PC-9 (cell line): ENCODE data around the gene TNS1. TPM values are rescaled to one million over a fixed set of nuclear protein-coding genes. Genes with fewer than 3 reads are reported as not detected.
"Not testable (repeated sequence)": the region's sequence is repeated elsewhere in the genome, so short reads cannot be mapped to it uniquely, and the experiment has no call there.

Source experiments
- BruUV-seq: library from RNA; stranded (reverse); fragments of 400-500 nt; replicated peaks from 2 replicates; lab custom pipeline; 2021; lab: Mats Ljungman, UMichigan
- CTCF ChIA-PET: fragments of 300-600 bp; sonication (Branson Sonifier 250); formaldehyde crosslinking; loops from one replicate; lab custom pipeline; 2022; ENCODE audit warnings: antibody characterized with exemption; lab: Charles Lee
- POLR2A ChIA-PET: fragments of 300-600 bp; sonication (Branson Sonifier 250); formaldehyde crosslinking; loops from one replicate; lab custom pipeline; 2022; ENCODE audit warnings: antibody characterized with exemption; ENCODE audit not compliant: unreplicated experiment; lab: Charles Lee
- DNase-seq, 2 experiments: peaks; one replicate each; pipeline versions ENCODE4 v3.0.0 to v3.0.0-alpha.2; 2015 to 2022; ENCODE audit warnings: mixed read lengths in 1 of 2
- H2AFZ ChIP-seq: fragments of 200-600 bp; sonication (generic); 2 replicates; pipeline ENCODE4 v1.8.1; 2017; ENCODE audit warnings: antibody characterized with exemption
- H3F3A ChIP-seq: fragments of 200-600 bp; sonication (generic); 2 replicates; pipeline ENCODE4 v1.8.1; 2017; ENCODE audit warnings: antibody characterized with exemption, mild to moderate bottlenecking, low read depth; ENCODE audit not compliant: insufficient read depth
- H3K27ac ChIP-seq: fragments of 200-600 bp; sonication (generic); 2 replicates; pipeline ENCODE4 v1.6.1; 2016; ENCODE audit warnings: mixed run types
- H3K27me3 ChIP-seq: fragments of 200-600 bp; sonication (generic); 2 replicates; pipeline ENCODE4 v1.6.1; 2016; ENCODE audit warnings: low read depth, mixed run types; ENCODE audit not compliant: insufficient read depth
- H3K36me3 ChIP-seq: fragments of 200-600 bp; sonication (generic); 2 replicates; pipeline ENCODE4 v1.6.1; 2016; ENCODE audit warnings: low read depth, mixed run types
- H3K4me1 ChIP-seq: fragments of 200-600 bp; sonication (generic); replicated peaks from 2 replicates; pipeline ENCODE4 v1.6.1; 2016; ENCODE audit warnings: mixed run types; ENCODE audit not compliant: insufficient read depth
- H3K4me2 ChIP-seq: fragments of 200-600 bp; sonication (generic); 2 replicates; pipeline ENCODE4 v1.6.1; 2017; ENCODE audit warnings: mixed run types
- H3K4me3 ChIP-seq: fragments of 200-600 bp; sonication (generic); 2 replicates; pipeline ENCODE4 v1.6.1; 2016; ENCODE audit warnings: mixed run types
- H3K79me2 ChIP-seq: fragments of 200-600 bp; sonication (generic); 2 replicates; pipeline ENCODE4 v1.6.1; 2017; ENCODE audit warnings: low read depth, mixed run types
- H3K9me2 ChIP-seq: fragments of 200-600 bp; sonication (generic); 2 replicates; pipeline ENCODE4 v1.8.1; 2017; ENCODE audit warnings: mild to moderate bottlenecking; ENCODE audit not compliant: insufficient read depth
- H3K9me3 ChIP-seq: fragments of 200-600 bp; sonication (generic); 2 replicates; pipeline ENCODE4 v1.8.1; 2016; ENCODE audit warnings: low read depth; ENCODE audit not compliant: insufficient read depth
- H4K20me1 ChIP-seq: fragments of 200-600 bp; sonication (generic); 2 replicates; pipeline ENCODE4 v1.8.1; 2017; ENCODE audit not compliant: insufficient read depth
- EZH2 ChIP-seq: fragments of 200-600 bp; sonication (generic); IDR thresholded peaks from 2 replicates; pipeline ENCODE4 v1.8.0; 2017; ENCODE audit warnings: antibody characterized with exemption, low read depth
- intact Hi-C: fragments of 100-400 bp; cut with micrococcal nuclease; formaldehyde crosslinking; loops from one replicate; pipeline ENCODE4 v1.10.0; 2022; ENCODE audit not compliant: unreplicated experiment
- total RNA-seq: library from RNA; stranded (reverse); gene quantifications from 2 replicates; pipeline ENCODE4 v1.2.3, GENCODE V29; 2021
- TF ChIP-seq, protein P1 (sequence below): fragments of 200-600 bp; sonication (generic); conservative IDR thresholded peaks from 2 replicates; pipeline ENCODE4 v1.6.1; 2017; ENCODE audit warnings: mixed run types, antibody characterized with exemption, mild to moderate bottlenecking, moderate library complexity

Gene TNS1
- total RNA-seq, 1 experiment from 2014 or later: 5.5 TPM

DNA sequence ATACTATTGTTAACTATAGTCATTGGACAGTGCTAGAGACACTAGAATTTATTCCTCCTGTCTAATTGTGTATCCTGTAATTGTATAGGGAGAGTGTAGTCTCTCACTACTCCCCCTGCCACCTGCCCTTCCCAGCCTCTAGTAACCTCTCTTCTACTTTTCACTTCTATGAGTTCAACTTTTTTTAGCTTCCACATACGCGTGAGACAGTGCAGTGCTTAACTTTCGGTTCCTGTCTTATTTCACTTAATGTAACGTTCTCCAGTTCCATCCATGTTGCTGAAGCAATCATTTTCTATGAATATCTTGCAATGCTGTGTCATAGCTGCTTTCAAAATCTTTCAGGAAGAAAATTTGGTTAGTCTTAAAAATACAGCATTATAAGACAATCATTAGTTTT is 43.4 kb upstream of the TNS1 start:
- Histone ChIP-seq H3K9me2 (no peaks in the 10 kb centered on the region), H3K36me3 (no peaks in the 10 kb centered on the region), H3K4me3 (no peak overlapping the region), H3K4me2 (no peak overlapping the region), H3K27ac (no peak overlapping the region), H3K9me3 (no peaks in the 10 kb centered on the region), H3K4me1 (no peaks in the 10 kb centered on the region), H2AFZ (no peak overlapping the region), H3K27me3 (peaks cover 22% of the 10 kb centered on the region), H3F3A (no peaks in the 10 kb centered on the region), H4K20me1 (no peaks in the 10 kb centered on the region), H3K79me2 (no peaks in the 10 kb centered on the region)
- CTCF ChIA-PET: interaction anchor here (0.6 kb wide), 1 partner anchor 27 kb away, joined by 6 read pairs; no protein-coding TSS in a partner anchor
- intact Hi-C loops: no loop called here
- POLR2A ChIA-PET: no interaction called here
- no peak for DNase-seq
- BruUV-seq: no TSS peak
- TF ChIP-seq EZH2: no peak

DNA sequence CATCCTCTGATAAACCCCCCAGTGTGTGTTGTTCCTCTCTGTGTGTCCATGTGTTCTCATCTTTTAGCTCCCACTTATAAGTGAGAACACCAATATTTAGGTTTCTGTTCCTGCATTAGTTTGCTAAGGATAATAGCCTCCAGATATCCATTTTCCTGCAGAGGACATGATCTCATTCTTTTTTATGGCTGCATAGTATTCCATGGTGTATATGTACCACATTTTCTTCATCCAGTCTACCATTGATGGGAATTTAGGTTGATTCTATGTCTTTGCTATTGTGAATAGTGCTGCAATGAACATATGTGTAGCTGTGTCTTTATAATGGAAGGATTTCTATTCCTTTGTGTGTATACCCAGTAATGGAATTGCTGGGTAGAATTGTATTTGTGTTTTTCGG is 41.8 kb upstream of the TNS1 start:
- H3K79me2 ChIP-seq, BruUV-seq, H3K4me3 ChIP-seq, H4K20me1 ChIP-seq, CTCF ChIA-PET, H3F3A ChIP-seq, H3K9me2 ChIP-seq, H3K9me3 ChIP-seq, H2AFZ ChIP-seq, intact Hi-C loops, H3K4me1 ChIP-seq, POLR2A ChIA-PET, H3K27ac ChIP-seq, H3K4me2 ChIP-seq, DNase-seq, H3K36me3 ChIP-seq: not testable (repeated sequence)
- H3K27me3 ChIP-seq: peaks cover 29% of the 10 kb centered on the region

DNA sequence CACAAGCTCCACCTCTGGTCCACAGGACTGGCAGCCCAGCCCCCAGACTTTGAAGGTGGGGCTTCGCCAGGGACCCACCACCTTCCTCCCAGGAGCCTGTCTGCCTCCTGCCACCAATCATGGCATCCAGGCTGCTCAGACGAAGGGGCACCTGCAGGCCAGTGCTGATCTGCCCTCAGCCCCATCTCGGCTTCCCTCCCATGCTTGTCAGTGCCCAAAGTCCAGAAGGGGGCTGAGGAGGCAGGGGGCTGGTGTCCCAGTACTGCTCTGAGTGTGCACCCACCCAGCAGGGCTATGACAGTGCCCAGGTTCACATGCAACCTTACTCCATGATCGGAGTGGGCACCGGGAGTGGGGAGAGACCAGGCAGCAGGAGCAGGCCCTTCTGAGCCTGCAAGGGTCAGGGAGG is 40.9 kb upstream of the TNS1 start:
- no peaks in the 10 kb centered on the region for H3K36me3 ChIP-seq
- no peak overlapping the region for H3K27ac ChIP-seq
- intact Hi-C loops: no loop called here
- BruUV-seq: no TSS peak
- no peak overlapping the region for H3K4me2 ChIP-seq
- no peak for DNase-seq
- TF ChIP-seq EZH2: no peak
- TF ChIP-seq, protein P1, sequence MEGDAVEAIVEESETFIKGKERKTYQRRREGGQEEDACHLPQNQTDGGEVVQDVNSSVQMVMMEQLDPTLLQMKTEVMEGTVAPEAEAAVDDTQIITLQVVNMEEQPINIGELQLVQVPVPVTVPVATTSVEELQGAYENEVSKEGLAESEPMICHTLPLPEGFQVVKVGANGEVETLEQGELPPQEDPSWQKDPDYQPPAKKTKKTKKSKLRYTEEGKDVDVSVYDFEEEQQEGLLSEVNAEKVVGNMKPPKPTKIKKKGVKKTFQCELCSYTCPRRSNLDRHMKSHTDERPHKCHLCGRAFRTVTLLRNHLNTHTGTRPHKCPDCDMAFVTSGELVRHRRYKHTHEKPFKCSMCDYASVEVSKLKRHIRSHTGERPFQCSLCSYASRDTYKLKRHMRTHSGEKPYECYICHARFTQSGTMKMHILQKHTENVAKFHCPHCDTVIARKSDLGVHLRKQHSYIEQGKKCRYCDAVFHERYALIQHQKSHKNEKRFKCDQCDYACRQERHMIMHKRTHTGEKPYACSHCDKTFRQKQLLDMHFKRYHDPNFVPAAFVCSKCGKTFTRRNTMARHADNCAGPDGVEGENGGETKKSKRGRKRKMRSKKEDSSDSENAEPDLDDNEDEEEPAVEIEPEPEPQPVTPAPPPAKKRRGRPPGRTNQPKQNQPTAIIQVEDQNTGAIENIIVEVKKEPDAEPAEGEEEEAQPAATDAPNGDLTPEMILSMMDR: no peak
- no peaks in the 10 kb centered on the region for H4K20me1 ChIP-seq
- no peak overlapping the region for H3K4me3 ChIP-seq
- H3F3A ChIP-seq: no peaks in the 10 kb centered on the region
- POLR2A ChIA-PET: no interaction called here
- H3K27me3 ChIP-seq: peaks cover 38% of the 10 kb centered on the region
- H3K9me2 ChIP-seq: no peaks in the 10 kb centered on the region
- H3K4me1 ChIP-seq: no peaks in the 10 kb centered on the region
- H2AFZ ChIP-seq: no peak overlapping the region
- no peaks in the 10 kb centered on the region for H3K9me3 ChIP-seq
- no peaks in the 10 kb centered on the region for H3K79me2 ChIP-seq
- CTCF ChIA-PET: no interaction called here

DNA sequence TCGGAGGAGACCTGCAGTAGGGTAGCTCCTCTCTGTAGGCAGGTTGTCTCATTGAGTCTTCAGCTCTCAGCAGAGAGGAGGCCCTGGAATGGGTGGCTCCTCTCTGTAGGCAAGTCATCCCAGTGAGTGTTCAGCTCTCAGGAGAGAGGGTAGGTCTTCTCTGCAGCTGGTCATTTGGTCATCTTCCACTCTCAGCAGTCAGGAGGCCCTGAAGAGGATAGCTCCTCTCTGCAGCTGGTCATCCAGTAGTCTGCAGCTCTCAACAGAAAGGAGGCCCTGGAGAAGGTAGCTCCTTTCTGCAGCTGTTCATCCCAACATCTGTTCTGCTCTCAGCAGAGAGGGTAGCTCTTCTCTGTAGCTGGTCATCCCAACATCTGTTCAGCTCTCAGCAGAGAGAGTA is 40.3 kb upstream of the TNS1 start:
- no peak for TF ChIP-seq EZH2
- TF ChIP-seq, protein P1: no peak
- Histone ChIP-seq H3K79me2 (no peaks in the 10 kb centered on the region), H3K4me1 (no peaks in the 10 kb centered on the region), H2AFZ (no peak overlapping the region), H3F3A (no peaks in the 10 kb centered on the region), H3K9me3 (no peaks in the 10 kb centered on the region), H4K20me1 (no peaks in the 10 kb centered on the region), H3K27me3 (peaks cover 43% of the 10 kb centered on the region), H3K27ac (no peak overlapping the region), H3K9me2 (no peaks in the 10 kb centered on the region), H3K4me2 (no peak overlapping the region), H3K36me3 (no peaks in the 10 kb centered on the region), H3K4me3 (no peak overlapping the region)
- POLR2A ChIA-PET: no interaction called here
- DNase-seq: no peak
- BruUV-seq: no TSS peak
- CTCF ChIA-PET: no interaction called here
- intact Hi-C loops: no loop called here
